ENCODE data around the gene HPD. TPM values are rescaled to one million over a fixed set of nuclear protein-coding genes. Genes with fewer than 3 reads are reported as not detected.

The HPD gene
- total and polyA plus RNA-seq, 2 donors (not counting 1 experiment from before 2014, with no cell fraction given): 0.17 to 0.36 TPM

- Histone ChIP-seq H2AFZ (ENCODE audit: low read length) (no peak overlapping the region), H3K4me1 (ENCODE audit: control insufficient read depth, extremely low read depth, insufficient read depth, low read length) (peaks cover 43% of the 10 kb centered on the region)
These were observed 63.4 kb downstream of the HPD start for GRCh38 chr12:121795034-121795968.

GRCh38 chr12:121794534-121795033, 64.1 kb downstream of the HPD start:
- H3K79me2 ChIP-seq (ENCODE audit: control insufficient read depth, insufficient read depth, low read length): peaks cover 27% of the 10 kb centered on the region
- peaks cover 43% of the 10 kb centered on the region for H3K4me1 ChIP-seq (ENCODE audit: control insufficient read depth, extremely low read depth, insufficient read depth, low read length)
- H3K4me2 ChIP-seq (ENCODE audit: extremely low read depth, insufficient read depth, low read length): peak overlapping the region; percentile 64
- no peaks in the 10 kb centered on the region for H3K27me3 ChIP-seq (ENCODE audit: control insufficient read depth, insufficient read depth, low read length)
- peak overlapping the region; percentile 29 for H3K9ac ChIP-seq (ENCODE audit: insufficient read depth, low read length)
- peak overlapping the region; percentile 1 to 64 (median 19) for H3K4me3 ChIP-seq (replicated peaks in 1 of 4; ENCODE audit: control extremely low read depth in 1 of 4, insufficient read depth in 1 of 4, low read depth in 3 of 4, low read length in 4 of 4)
- peaks cover 10% of the 10 kb centered on the region for H3K36me3 ChIP-seq (ENCODE audit: control insufficient read depth, insufficient read depth, low read length)
- no peak for TF ChIP-seq EZH2 (IDR thresholded peaks at IDR 0.05; ENCODE audit: low read length, missing control alignments)
- TF ChIP-seq, protein P1, sequence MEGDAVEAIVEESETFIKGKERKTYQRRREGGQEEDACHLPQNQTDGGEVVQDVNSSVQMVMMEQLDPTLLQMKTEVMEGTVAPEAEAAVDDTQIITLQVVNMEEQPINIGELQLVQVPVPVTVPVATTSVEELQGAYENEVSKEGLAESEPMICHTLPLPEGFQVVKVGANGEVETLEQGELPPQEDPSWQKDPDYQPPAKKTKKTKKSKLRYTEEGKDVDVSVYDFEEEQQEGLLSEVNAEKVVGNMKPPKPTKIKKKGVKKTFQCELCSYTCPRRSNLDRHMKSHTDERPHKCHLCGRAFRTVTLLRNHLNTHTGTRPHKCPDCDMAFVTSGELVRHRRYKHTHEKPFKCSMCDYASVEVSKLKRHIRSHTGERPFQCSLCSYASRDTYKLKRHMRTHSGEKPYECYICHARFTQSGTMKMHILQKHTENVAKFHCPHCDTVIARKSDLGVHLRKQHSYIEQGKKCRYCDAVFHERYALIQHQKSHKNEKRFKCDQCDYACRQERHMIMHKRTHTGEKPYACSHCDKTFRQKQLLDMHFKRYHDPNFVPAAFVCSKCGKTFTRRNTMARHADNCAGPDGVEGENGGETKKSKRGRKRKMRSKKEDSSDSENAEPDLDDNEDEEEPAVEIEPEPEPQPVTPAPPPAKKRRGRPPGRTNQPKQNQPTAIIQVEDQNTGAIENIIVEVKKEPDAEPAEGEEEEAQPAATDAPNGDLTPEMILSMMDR (conservative IDR thresholded peaks at IDR 0.05 in 1 of 2, IDR thresholded peaks at IDR 0.05 in 1 of 2; ENCODE audit: low read depth in 1 of 2, low read length in 2 of 2): no peak
- peak overlapping the region; percentile 49 for H2AFZ ChIP-seq (ENCODE audit: low read length)
- no peak for DNase-seq (ENCODE audit: low read depth in 2 of 2)
- peak overlapping the region; percentile 90 for H3K27ac ChIP-seq (ENCODE audit: insufficient read depth, low read length)
- H4K20me1 ChIP-seq (ENCODE audit: control insufficient read depth, extremely low read depth, insufficient read depth, low read length): no peaks in the 10 kb centered on the region
- H3K9me3 ChIP-seq (ENCODE audit: control insufficient read depth, insufficient read depth, low read depth, low read length): no peaks in the 10 kb centered on the region

More at GRCh38 chr12:121795034-121795968, 63.4 kb downstream of the HPD start:
- TF ChIP-seq EZH2 (IDR thresholded peaks at IDR 0.05; ENCODE audit: low read length, missing control alignments): no peak
- TF ChIP-seq, protein P1 (conservative IDR thresholded peaks at IDR 0.05 in 1 of 2, IDR thresholded peaks at IDR 0.05 in 1 of 2; ENCODE audit: low read depth in 1 of 2, low read length in 2 of 2): peak; percentile 94 to 97
- H3K9ac ChIP-seq (ENCODE audit: insufficient read depth, low read length): no peak overlapping the region
- no peaks in the 10 kb centered on the region for H3K27me3 ChIP-seq (ENCODE audit: control insufficient read depth, insufficient read depth, low read length)
- peak; percentile 70 to 86 for DNase-seq (ENCODE audit: low read depth in 2 of 2)
- H3K79me2 ChIP-seq (ENCODE audit: control insufficient read depth, insufficient read depth, low read length): peaks cover 27% of the 10 kb centered on the region
- H3K9me3 ChIP-seq (ENCODE audit: control insufficient read depth, insufficient read depth, low read depth, low read length): no peaks in the 10 kb centered on the region
- H3K4me2 ChIP-seq (ENCODE audit: extremely low read depth, insufficient read depth, low read length): peak overlapping the region; percentile 64
- peak overlapping the region in 2 of 4 experiments; percentile 1 to 64 for H3K4me3 ChIP-seq (replicated peaks in 1 of 4; ENCODE audit: control extremely low read depth in 1 of 4, insufficient read depth in 1 of 4, low read depth in 3 of 4, low read length in 4 of 4)
- H4K20me1 ChIP-seq (ENCODE audit: control insufficient read depth, extremely low read depth, insufficient read depth, low read length): no peaks in the 10 kb centered on the region
- H3K27ac ChIP-seq (ENCODE audit: insufficient read depth, low read length): peak overlapping the region; percentile 90
- peaks cover 10% of the 10 kb centered on the region for H3K36me3 ChIP-seq (ENCODE audit: control insufficient read depth, insufficient read depth, low read length)

DNA sequence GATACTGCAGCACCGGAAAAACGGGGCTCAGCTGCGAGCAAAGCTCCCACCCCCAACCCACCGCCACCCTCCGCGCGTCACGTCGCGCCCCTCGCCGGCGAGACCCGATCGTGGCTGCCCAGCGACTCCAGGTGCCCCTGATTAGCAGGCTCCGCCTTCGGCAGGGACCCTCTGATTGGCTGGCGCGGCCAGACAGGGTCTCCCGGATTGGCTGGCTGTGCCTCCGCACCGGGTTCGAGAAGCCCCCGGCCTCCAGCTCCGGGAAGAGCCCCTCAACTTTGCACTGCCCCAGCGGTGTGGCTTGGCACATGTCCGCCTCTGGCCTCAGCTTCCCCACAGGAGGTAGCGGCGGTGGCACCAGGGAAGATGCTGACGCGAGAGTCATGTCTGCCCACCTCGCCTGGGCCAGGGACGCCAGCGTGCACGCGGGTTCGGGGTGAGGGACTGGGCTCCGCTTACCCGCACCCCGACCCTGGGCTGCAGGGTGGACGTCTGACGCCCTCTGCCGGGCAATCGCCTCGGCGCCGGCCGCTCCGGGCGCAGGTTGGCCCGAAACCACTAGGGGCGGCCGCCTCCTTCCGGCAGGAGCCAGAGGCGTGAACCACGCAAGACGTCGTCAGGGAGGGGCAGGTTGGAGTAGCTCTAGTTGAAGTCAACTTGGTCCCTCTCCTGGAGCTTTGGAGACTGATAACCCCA, 64.7 kb downstream of the HPD start:
- H3K4me2 ChIP-seq (ENCODE audit: extremely low read depth, insufficient read depth, low read length): peak overlapping the region; percentile 97
- peaks cover 10% of the 10 kb centered on the region for H3K36me3 ChIP-seq (ENCODE audit: control insufficient read depth, insufficient read depth, low read length)
- no peaks in the 10 kb centered on the region for H3K9me3 ChIP-seq (ENCODE audit: control insufficient read depth, insufficient read depth, low read depth, low read length)
- H3K4me3 ChIP-seq (replicated peaks in 1 of 4; ENCODE audit: control extremely low read depth in 1 of 4, insufficient read depth in 1 of 4, low read depth in 3 of 4, low read length in 4 of 4): peak overlapping the region; percentile 48 to 64 (median 62)
- H3K27ac ChIP-seq (ENCODE audit: insufficient read depth, low read length): peak overlapping the region; percentile 90
- H4K20me1 ChIP-seq (ENCODE audit: control insufficient read depth, extremely low read depth, insufficient read depth, low read length): no peaks in the 10 kb centered on the region
- peak overlapping the region; percentile 46 for H3K9ac ChIP-seq (ENCODE audit: insufficient read depth, low read length)
- peak; percentile 91 for DNase-seq (ENCODE audit: low read depth in 2 of 2)
- H3K79me2 ChIP-seq (ENCODE audit: control insufficient read depth, insufficient read depth, low read length): peaks cover 27% of the 10 kb centered on the region
- no peaks in the 10 kb centered on the region for H3K27me3 ChIP-seq (ENCODE audit: control insufficient read depth, insufficient read depth, low read length)
- H2AFZ ChIP-seq (ENCODE audit: low read length): peak overlapping the region; percentile 69
- TF ChIP-seq EZH2 (IDR thresholded peaks at IDR 0.05; ENCODE audit: low read length, missing control alignments): no peak
- TF ChIP-seq, protein P1 (conservative IDR thresholded peaks at IDR 0.05 in 1 of 2, IDR thresholded peaks at IDR 0.05 in 1 of 2; ENCODE audit: low read depth in 1 of 2, low read length in 2 of 2): peak; percentile 97 to 98
- peaks cover 39% of the 10 kb centered on the region for H3K4me1 ChIP-seq (ENCODE audit: control insufficient read depth, extremely low read depth, insufficient read depth, low read length)

Data from fibroblast of lung (primary cell).